B cell (primary cell): ENCODE data around the gene FLII. TPM values are rescaled to one million over a fixed set of nuclear protein-coding genes. Genes with fewer than 3 reads are reported as not detected.

Experiments used
- ATAC-seq: fragments of 200-7000 bp; cut with Tn5 transposase; one replicate; pipeline ENCODE4 v1.10.0; 2021; ENCODE audit warnings: low read depth, mild to moderate bottlenecking, moderate number of reproducible peaks, moderate library complexity
- CTCF ChIA-PET: fragments of 350-600 bp; sonication (Branson Sonifier 250); formaldehyde crosslinking; loops from one replicate; lab custom pipeline; 2021; ENCODE audit warnings: antibody characterized with exemption, inconsistent platforms; lab: Charles Lee
- POLR2A ChIA-PET: fragments of 350-600 bp; sonication (Branson Sonifier 250); formaldehyde crosslinking; loops from one replicate; lab custom pipeline; 2021; ENCODE audit warnings: antibody characterized with exemption; lab: Charles Lee
- DNase-seq: peaks from one replicate; pipeline ENCODE4 v3.0.0; 2013
- H2AFZ ChIP-seq: 2 replicates; pipeline ENCODE4 v1.6.1; 2012; ENCODE audit warnings: mild to moderate bottlenecking, low read depth, low read length; ENCODE audit not compliant: insufficient read depth, poor library complexity, severe bottlenecking
- H3K27ac ChIP-seq, 2 donors: 1 replicate in 1 of 2; 2 replicates in 1 of 2; pipeline ENCODE4 v1.5.1; 2012 to 2013; ENCODE audit warnings: low read length in 2 of 2, mild to moderate bottlenecking in 2 of 2, moderate library complexity in 1 of 2
- H3K27me3 ChIP-seq, 4 experiments: fragments of 200-600 bp in 1 of 4; sonication (generic) in 1 of 4; replicated peaks in 1 of 4; 1 replicate in 2 of 4; 2 replicates in 2 of 4; pipeline versions ENCODE4 v1.6.1 to v1.7.0; 2013 to 2016; ENCODE audit warnings: low read length in 3 of 4, mild to moderate bottlenecking in 2 of 4, mixed read lengths in 1 of 4, moderate library complexity in 1 of 4; ENCODE audit not compliant: insufficient read depth in 4 of 4, control insufficient read depth in 3 of 4; ENCODE audit errors: control extremely low read depth in 1 of 4
- H3K36me3 ChIP-seq, 2 experiments: replicated peaks in 1 of 2; 1 replicate in 1 of 2; 2 replicates in 1 of 2; pipeline versions ENCODE4 v1.6.1 to v1.7.1; 2013; ENCODE audit warnings: low read length in 1 of 2; ENCODE audit not compliant: insufficient read depth in 2 of 2, control insufficient read depth in 1 of 2; ENCODE audit errors: control extremely low read depth in 1 of 2, extremely low read depth in 1 of 2
- H3K4me1 ChIP-seq, 2 donors: fragments of 200-600 bp in 1 of 2; sonication (generic) in 1 of 2; 1 replicate in 1 of 2; 2 replicates in 1 of 2; pipeline versions ENCODE4 v1.5.1 to v1.6.1; 2013 to 2017; ENCODE audit warnings: low read length in 2 of 2; ENCODE audit not compliant: control insufficient read depth in 2 of 2, insufficient read depth in 2 of 2
- H3K4me2 ChIP-seq: replicated peaks from 2 replicates; pipeline ENCODE3; 2012; ENCODE audit warnings: mild to moderate bottlenecking, low read depth, low read length; ENCODE audit not compliant: poor library complexity, severe bottlenecking
- H3K4me3 ChIP-seq, 5 experiments: fragments of 200-600 bp in 1 of 5; sonication (generic) in 1 of 5; 1 replicate in 3 of 5; 2 replicates in 2 of 5; pipeline versions ENCODE4 v1.5.1 to v1.7.0; 2011 to 2016; ENCODE audit warnings: low read length in 4 of 5, mild to moderate bottlenecking in 4 of 5, low read depth in 2 of 5, control low read depth in 1 of 5, moderate library complexity in 1 of 5; ENCODE audit not compliant: insufficient read depth in 1 of 5; ENCODE audit errors: control extremely low read depth in 1 of 5, extremely low read depth in 1 of 5
- H3K79me2 ChIP-seq: fragments of 200-600 bp; sonication (generic); one replicate; pipeline ENCODE4 v1.6.0; 2016; ENCODE audit warnings: low read length; ENCODE audit not compliant: control insufficient read depth, insufficient read depth
- H3K9ac ChIP-seq: fragments of 200-600 bp; sonication (generic); 2 replicates; pipeline ENCODE4 v1.6.1; 2017; ENCODE audit warnings: mild to moderate bottlenecking, low read length, moderate library complexity
- H3K9me3 ChIP-seq, 3 donors: one replicate each; pipeline versions ENCODE4 v1.6.1 to v1.7.1; 2013; ENCODE audit warnings: low read length in 2 of 3; ENCODE audit not compliant: control insufficient read depth in 2 of 3, insufficient read depth in 1 of 3; ENCODE audit errors: control extremely low read depth in 1 of 3
- H4K20me1 ChIP-seq: 2 replicates; pipeline ENCODE4 v1.6.0; 2012; ENCODE audit warnings: mild to moderate bottlenecking, low read length; ENCODE audit not compliant: insufficient read depth, control insufficient read depth, poor library complexity, severe bottlenecking
- H3K27ac Mint-ChIP-seq: one replicate; pipeline ENCODE4 v1.8.0; 2021; ENCODE audit warnings: mixed read lengths
- H3K27me3 Mint-ChIP-seq: one replicate; pipeline ENCODE4 v1.8.0; 2021; ENCODE audit warnings: mixed read lengths
- H3K4me1 Mint-ChIP-seq: one replicate; pipeline ENCODE4 v1.8.0; 2021; ENCODE audit warnings: mixed read lengths
- H3K4me3 Mint-ChIP-seq: one replicate; pipeline ENCODE4 v1.8.0; 2021; ENCODE audit warnings: mixed read lengths
- H3K9me3 Mint-ChIP-seq: one replicate; pipeline ENCODE4 v1.8.0; 2022; ENCODE audit warnings: mixed read lengths; ENCODE audit not compliant: insufficient read depth
- EZH2 ChIP-seq: IDR thresholded peaks from 2 replicates; pipeline ENCODE4 v1.6.1; 2012; ENCODE audit warnings: borderline replicate concordance, low read depth, mild to moderate bottlenecking, moderate library complexity, low read length; ENCODE audit not compliant: insufficient read depth, poor library complexity, severe bottlenecking
- WGBS: methylation state at CpG from one replicate; pipeline ENCODE4 v1.1.5; 2013; ENCODE audit warnings: missing lambda C conversion rate; ENCODE audit not compliant: insufficient coverage; 5-methylcytosine and 5-hydroxymethylcytosine counted together
- intact Hi-C: fragments of 100-400 bp; cut with micrococcal nuclease; formaldehyde crosslinking; loops from one replicate; pipeline ENCODE4 v1.10.0; 2022
- polyA plus RNA-seq: library from polyadenylated mRNA; depleted of rRNA; stranded (reverse); fragments of >200 nt; gene quantifications from 2 replicates; pipeline ENCODE4 v1.2.3, GENCODE V29; 2012
- total RNA-seq, 2 donors: library from RNA; stranded (reverse); fragments of 120-200 nt in 1 of 2; gene quantifications; 1 replicate in 1 of 2; 2 replicates in 1 of 2; pipeline versions ENCODE4 v1.2.3 to v1.2.4, GENCODE V29; 2013 to 2022
- TF ChIP-seq, protein P1 (sequence below): fragments of 200-600 bp; IDR thresholded peaks from one replicate; pipeline ENCODE4 v1.8.0; 2022; ENCODE audit warnings: antibody characterized with exemption, mild to moderate bottlenecking

The FLII gene
- total and polyA plus RNA-seq, 2 donors (not counting 1 experiment from before 2014, with no cell fraction given): 357 to 531 TPM

DNA sequence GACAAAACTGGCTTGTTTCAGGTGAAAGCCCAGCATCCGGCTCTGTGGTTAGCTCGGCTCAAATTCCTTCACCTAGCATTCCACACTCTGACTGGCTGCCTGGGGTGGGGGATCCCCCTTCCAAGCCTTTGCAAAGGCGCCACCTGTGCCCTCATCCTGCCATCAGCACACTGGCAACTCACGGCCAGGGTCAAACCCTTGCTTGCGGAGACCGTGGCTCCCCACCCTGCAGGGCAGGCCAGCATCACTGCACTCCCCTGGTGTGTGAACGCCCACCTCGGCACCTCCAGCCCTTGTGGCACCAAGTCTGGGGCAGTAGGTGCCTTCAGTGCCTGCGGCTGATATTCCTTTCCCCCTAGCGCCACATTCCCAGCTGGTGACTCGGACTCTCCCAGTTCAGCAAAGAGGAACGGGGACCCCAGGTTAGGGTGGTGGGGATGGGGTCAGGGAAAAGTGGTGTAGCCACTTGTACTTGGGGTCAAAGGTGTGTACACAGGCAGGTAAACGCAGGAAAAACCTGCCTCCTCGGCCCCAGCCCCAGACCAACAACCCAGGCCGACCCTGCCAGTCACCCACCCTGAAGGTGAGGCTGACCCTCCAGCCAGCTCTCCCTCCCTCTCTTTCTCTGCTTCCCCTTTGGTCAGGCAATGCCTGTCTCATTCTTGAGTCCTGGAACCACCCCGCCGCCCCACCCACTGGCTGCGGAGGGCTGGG, 1.1 kb downstream of the FLII start:
- peak overlapping the region; percentile 41 to 99 (median 93) for H3K4me3 ChIP-seq
- no peak for TF ChIP-seq EZH2
- TF ChIP-seq, protein P1, sequence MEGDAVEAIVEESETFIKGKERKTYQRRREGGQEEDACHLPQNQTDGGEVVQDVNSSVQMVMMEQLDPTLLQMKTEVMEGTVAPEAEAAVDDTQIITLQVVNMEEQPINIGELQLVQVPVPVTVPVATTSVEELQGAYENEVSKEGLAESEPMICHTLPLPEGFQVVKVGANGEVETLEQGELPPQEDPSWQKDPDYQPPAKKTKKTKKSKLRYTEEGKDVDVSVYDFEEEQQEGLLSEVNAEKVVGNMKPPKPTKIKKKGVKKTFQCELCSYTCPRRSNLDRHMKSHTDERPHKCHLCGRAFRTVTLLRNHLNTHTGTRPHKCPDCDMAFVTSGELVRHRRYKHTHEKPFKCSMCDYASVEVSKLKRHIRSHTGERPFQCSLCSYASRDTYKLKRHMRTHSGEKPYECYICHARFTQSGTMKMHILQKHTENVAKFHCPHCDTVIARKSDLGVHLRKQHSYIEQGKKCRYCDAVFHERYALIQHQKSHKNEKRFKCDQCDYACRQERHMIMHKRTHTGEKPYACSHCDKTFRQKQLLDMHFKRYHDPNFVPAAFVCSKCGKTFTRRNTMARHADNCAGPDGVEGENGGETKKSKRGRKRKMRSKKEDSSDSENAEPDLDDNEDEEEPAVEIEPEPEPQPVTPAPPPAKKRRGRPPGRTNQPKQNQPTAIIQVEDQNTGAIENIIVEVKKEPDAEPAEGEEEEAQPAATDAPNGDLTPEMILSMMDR: no peak
- no peaks in the 10 kb centered on the region for H3K27me3 Mint-ChIP-seq
- H3K27me3 ChIP-seq: no peaks in the 10 kb centered on the region
- H3K4me3 Mint-ChIP-seq: peak overlapping the region; percentile 98
- H3K27ac Mint-ChIP-seq: peak overlapping the region; percentile 92
- intact Hi-C loops: loop anchor here (5.0 kb wide), 1 partner anchor 975 kb away; the partner anchor contains the start of gene COPS3
- no peak for ATAC-seq
- H3K9ac ChIP-seq: peak overlapping the region; percentile 91
- peak overlapping the region; percentile 92 for H3K4me2 ChIP-seq
- CTCF ChIA-PET: interaction anchor here (0.6 kb wide), 1 partner anchor 13 kb away, joined by 3 read pairs; no protein-coding TSS in a partner anchor
- H3K4me1 Mint-ChIP-seq: peaks cover 31% of the 10 kb centered on the region
- 24% methylated on average over 13 of the region's 18 CpGs for WGBS
- H3K4me1 ChIP-seq: peaks cover 28 to 43% of the 10 kb centered on the region in 2 donors
- H3K9me3 Mint-ChIP-seq: no peaks in the 10 kb centered on the region
- peak overlapping the region; percentile 95 for H2AFZ ChIP-seq
- no peak for DNase-seq
- H3K36me3 ChIP-seq: peaks cover 0 to 38% of the 10 kb centered on the region in 2 experiments
- H3K79me2 ChIP-seq: peaks cover 52% of the 10 kb centered on the region
- H3K9me3 ChIP-seq: no peaks in the 10 kb centered on the region
- peak overlapping the region; percentile 65 to 86 for H3K27ac ChIP-seq
- POLR2A ChIA-PET: no interaction called here
- H4K20me1 ChIP-seq: peaks cover 45% of the 10 kb centered on the region

DNA sequence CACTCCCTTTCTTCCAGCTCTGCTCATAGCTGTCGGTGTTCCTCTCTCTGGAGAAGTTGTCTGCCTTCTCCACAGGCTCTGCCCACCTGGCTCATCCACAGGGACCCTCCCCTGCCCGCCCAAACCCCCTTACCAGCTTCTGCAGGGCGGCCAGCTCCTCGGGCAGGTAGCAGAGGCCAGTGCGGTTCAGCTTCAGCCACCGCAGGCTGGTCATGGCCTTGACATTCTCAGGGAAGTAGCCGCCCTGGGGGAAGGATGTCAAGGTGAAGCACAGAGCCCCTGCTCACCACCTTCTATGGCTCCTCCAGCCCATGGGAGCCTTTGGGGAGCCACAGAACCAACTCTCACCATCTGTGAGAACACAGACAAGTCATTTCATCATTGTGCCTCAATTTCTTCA, 1.8 kb downstream of the FLII start:
- H3K36me3 ChIP-seq: peaks cover 0 to 45% of the 10 kb centered on the region in 2 experiments
- intact Hi-C loops: loop anchor here (5.0 kb wide), 1 partner anchor 974 kb away; the partner anchor contains the start of gene COPS3
- Mint-ChIP-seq H3K4me3 (peak overlapping the region; percentile 98), H3K4me1 (peaks cover 31% of the 10 kb centered on the region), H3K27ac (no peak overlapping the region), H3K27me3 (no peaks in the 10 kb centered on the region), H3K9me3 (no peaks in the 10 kb centered on the region)
- ChIA-PET CTCF (no interaction called here), POLR2A (no interaction called here)
- H3K27me3 ChIP-seq: no peaks in the 10 kb centered on the region
- H3K4me1 ChIP-seq: peaks cover 28 to 40% of the 10 kb centered on the region in 2 donors
- H4K20me1 ChIP-seq: peaks cover 45% of the 10 kb centered on the region
- no peak overlapping the region for H3K4me3 ChIP-seq
- peak overlapping the region; percentile 91 for H3K9ac ChIP-seq
- peaks cover 46% of the 10 kb centered on the region for H3K79me2 ChIP-seq
- TF ChIP-seq EZH2: no peak
- TF ChIP-seq, protein P1: no peak
- no peak overlapping the region for H3K27ac ChIP-seq
- H2AFZ ChIP-seq: no peak overlapping the region
- H3K4me2 ChIP-seq: peak overlapping the region; percentile 92
- DNase-seq: no peak
- H3K9me3 ChIP-seq: no peaks in the 10 kb centered on the region
- 96% methylated on average over 7 of the region's 7 CpGs for WGBS
- no peak for ATAC-seq
